ENCODE data around the gene ZNF865. TPM values are rescaled to one million over a fixed set of nuclear protein-coding genes. Genes with fewer than 3 reads are reported as not detected.
A peak's percentile ranks its signal among the peaks of the same experiment; 100 is the strongest.

Gene ZNF865
- total and polyA plus RNA-seq, 10 of the 15 experiments (the other 5 are each of a cell fraction or from before 2014, with no cell fraction given), result 0.02 to 18.3 (median 0.90) TPM

DNA sequence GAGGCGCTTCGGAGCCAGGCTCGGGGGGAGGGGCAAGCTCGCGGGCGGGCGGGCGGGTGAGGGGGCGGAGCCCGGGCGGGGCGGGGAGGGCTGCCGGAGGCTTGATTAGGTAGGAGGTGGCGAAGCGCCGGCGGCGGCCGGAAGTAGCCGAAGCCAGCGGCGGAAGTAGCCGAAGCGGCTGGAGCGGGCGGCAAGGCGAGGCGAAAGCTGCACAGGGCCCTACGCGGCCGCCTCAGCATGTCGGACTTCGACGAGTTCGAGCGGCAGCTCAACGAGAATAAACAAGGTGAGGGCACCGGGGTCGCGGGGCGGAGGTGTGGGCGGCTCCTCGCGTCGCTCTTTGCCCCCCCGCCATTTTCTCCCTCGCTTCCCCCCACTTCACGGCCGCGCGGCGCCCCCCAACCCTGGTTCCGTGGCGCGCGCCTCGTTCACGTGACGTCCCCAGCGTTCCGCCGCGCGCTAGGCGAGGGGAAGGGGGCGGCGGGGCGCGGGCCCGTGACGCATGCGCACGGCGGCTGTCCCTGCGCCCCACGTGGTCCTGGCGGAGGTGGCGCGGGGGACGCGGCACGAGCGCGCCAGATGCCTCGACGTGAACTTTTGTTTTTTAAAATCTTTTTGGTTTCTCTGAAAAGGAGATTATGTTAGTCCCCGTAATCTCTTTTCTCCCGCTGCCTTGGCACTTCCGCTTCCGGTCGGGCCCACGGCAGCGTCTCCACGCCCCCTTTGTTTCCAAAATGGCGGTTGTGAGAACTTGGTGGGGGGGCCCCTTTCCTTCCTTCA is 49.6 kb downstream of the ZNF865 start, which contains the start of gene U2AF2 (continued):
- TF ChIP-seq BHLHE40 (IDR thresholded peaks at IDR 0.05; ENCODE audit: borderline replicate concordance in 1 of 2, low read depth in 2 of 2, low read length in 1 of 2), result peak; percentile 78 to 96
- TF ChIP-seq FOXM1 (IDR thresholded peaks at IDR 0.05; ENCODE audit: low read depth, low read length), result no peak
- no peak; the same call in 1 of the 2 replicates for TF ChIP-seq HCFC1 (IDR thresholded peaks at IDR 0.05; ENCODE audit: low read length)
- peak; percentile 92 for TF ChIP-seq RB1 (IDR thresholded peaks at IDR 0.05; ENCODE audit: borderline replicate concordance)
- TF ChIP-seq WRNIP1 (IDR thresholded peaks at IDR 0.05; ENCODE audit: borderline replicate concordance, low read depth, low read length), result no peak
- TF ChIP-seq, protein P1, sequence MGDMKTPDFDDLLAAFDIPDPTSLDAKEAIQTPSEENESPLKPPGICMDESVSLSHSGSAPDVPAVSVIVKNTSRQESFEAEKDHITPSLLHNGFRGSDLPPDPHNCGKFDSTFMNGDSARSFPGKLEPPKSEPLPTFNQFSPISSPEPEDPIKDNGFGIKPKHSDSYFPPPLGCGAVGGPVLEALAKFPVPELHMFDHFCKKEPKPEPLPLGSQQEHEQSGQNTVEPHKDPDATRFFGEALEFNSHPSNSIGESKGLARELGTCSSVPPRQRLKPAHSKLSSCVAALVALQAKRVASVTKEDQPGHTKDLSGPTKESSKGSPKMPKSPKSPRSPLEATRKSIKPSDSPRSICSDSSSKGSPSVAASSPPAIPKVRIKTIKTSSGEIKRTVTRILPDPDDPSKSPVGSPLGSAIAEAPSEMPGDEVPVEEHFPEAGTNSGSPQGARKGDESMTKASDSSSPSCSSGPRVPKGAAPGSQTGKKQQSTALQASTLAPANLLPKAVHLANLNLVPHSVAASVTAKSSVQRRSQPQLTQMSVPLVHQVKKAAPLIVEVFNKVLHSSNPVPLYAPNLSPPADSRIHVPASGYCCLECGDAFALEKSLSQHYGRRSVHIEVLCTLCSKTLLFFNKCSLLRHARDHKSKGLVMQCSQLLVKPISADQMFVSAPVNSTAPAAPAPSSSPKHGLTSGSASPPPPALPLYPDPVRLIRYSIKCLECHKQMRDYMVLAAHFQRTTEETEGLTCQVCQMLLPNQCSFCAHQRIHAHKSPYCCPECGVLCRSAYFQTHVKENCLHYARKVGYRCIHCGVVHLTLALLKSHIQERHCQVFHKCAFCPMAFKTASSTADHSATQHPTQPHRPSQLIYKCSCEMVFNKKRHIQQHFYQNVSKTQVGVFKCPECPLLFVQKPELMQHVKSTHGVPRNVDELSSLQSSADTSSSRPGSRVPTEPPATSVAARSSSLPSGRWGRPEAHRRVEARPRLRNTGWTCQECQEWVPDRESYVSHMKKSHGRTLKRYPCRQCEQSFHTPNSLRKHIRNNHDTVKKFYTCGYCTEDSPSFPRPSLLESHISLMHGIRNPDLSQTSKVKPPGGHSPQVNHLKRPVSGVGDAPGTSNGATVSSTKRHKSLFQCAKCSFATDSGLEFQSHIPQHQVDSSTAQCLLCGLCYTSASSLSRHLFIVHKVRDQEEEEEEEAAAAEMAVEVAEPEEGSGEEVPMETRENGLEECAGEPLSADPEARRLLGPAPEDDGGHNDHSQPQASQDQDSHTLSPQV (IDR thresholded peaks at IDR 0.05), result no peak
- TF ChIP-seq, protein P2, sequence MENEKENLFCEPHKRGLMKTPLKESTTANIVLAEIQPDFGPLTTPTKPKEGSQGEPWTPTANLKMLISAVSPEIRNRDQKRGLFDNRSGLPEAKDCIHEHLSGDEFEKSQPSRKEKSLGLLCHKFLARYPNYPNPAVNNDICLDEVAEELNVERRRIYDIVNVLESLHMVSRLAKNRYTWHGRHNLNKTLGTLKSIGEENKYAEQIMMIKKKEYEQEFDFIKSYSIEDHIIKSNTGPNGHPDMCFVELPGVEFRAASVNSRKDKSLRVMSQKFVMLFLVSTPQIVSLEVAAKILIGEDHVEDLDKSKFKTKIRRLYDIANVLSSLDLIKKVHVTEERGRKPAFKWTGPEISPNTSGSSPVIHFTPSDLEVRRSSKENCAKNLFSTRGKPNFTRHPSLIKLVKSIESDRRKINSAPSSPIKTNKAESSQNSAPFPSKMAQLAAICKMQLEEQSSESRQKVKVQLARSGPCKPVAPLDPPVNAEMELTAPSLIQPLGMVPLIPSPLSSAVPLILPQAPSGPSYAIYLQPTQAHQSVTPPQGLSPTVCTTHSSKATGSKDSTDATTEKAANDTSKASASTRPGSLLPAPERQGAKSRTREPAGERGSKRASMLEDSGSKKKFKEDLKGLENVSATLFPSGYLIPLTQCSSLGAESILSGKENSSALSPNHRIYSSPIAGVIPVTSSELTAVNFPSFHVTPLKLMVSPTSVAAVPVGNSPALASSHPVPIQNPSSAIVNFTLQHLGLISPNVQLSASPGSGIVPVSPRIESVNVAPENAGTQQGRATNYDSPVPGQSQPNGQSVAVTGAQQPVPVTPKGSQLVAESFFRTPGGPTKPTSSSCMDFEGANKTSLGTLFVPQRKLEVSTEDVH (IDR thresholded peaks at IDR 0.05; ENCODE audit: low read depth, partially characterized antibody), result peak; percentile 59
- TF ChIP-seq STAT3 (IDR thresholded peaks at IDR 0.05; ENCODE audit: low read depth, low read length), result no peak
- no peak for TF ChIP-seq RUNX3 (IDR thresholded peaks at IDR 0.05; ENCODE audit: low read length)
- no peak for TF ChIP-seq IRF4 (IDR thresholded peaks at IDR 0.05; ENCODE audit: low read depth, low read length)
- TF ChIP-seq, protein P3, sequence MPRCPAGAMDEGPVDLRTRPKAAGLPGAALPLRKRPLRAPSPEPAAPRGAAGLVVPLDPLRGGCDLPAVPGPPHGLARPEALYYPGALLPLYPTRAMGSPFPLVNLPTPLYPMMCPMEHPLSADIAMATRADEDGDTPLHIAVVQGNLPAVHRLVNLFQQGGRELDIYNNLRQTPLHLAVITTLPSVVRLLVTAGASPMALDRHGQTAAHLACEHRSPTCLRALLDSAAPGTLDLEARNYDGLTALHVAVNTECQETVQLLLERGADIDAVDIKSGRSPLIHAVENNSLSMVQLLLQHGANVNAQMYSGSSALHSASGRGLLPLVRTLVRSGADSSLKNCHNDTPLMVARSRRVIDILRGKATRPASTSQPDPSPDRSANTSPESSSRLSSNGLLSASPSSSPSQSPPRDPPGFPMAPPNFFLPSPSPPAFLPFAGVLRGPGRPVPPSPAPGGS (IDR thresholded peaks at IDR 0.05; ENCODE audit: borderline replicate concordance, insufficient read depth, low read depth, low read length, poor library complexity, severe bottlenecking), result no peak
- peak; percentile 77 for TF ChIP-seq E4F1 (IDR thresholded peaks at IDR 0.05; ENCODE audit: borderline replicate concordance, partially characterized antibody)
- TF ChIP-seq SRF (IDR thresholded peaks at IDR 0.05; ENCODE audit: low read depth in 2 of 2, low read length in 2 of 2), result 0 out of 4 replicates have a peak, but pooled peaks of 1 of the 2 experiments have one; percentile 5
- TF ChIP-seq HDGF (IDR thresholded peaks at IDR 0.05), result no peak
- no peak; the same call in 1 of the 2 replicates for TF ChIP-seq POLR2AphosphoS2 (IDR thresholded peaks at IDR 0.05; ENCODE audit: low read depth, low read length)
- no peak for TF ChIP-seq HDAC6 (IDR thresholded peaks at IDR 0.05; ENCODE audit: unreplicated experiment)
- no peak for TF ChIP-seq MEF2A (IDR thresholded peaks at IDR 0.05; ENCODE audit: insufficient read depth, low read depth, low read length)
- TF ChIP-seq ZZZ3 (IDR thresholded peaks at IDR 0.05; ENCODE audit: control insufficient read depth, insufficient read length, low read depth), result no peak
